ENCODE measurements around the gene PDSS2.

GRCh38 chr6:107329063-107329860, 130.1 kb downstream of the PDSS2 start:
- TF ChIP-seq POLR2AphosphoS5 (IDR thresholded peaks at IDR 0.05) (no peak), POLR2A (IDR thresholded peaks at IDR 0.05) (no peak), EP300 (IDR thresholded peaks at IDR 0.05) (no peak)
- TF ChIP-seq, protein P1, sequence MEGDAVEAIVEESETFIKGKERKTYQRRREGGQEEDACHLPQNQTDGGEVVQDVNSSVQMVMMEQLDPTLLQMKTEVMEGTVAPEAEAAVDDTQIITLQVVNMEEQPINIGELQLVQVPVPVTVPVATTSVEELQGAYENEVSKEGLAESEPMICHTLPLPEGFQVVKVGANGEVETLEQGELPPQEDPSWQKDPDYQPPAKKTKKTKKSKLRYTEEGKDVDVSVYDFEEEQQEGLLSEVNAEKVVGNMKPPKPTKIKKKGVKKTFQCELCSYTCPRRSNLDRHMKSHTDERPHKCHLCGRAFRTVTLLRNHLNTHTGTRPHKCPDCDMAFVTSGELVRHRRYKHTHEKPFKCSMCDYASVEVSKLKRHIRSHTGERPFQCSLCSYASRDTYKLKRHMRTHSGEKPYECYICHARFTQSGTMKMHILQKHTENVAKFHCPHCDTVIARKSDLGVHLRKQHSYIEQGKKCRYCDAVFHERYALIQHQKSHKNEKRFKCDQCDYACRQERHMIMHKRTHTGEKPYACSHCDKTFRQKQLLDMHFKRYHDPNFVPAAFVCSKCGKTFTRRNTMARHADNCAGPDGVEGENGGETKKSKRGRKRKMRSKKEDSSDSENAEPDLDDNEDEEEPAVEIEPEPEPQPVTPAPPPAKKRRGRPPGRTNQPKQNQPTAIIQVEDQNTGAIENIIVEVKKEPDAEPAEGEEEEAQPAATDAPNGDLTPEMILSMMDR (IDR thresholded peaks at IDR 0.05): no peak

Data from suprapubic skin (tissue), 4 donors.